HG03039 (cell line): ENCODE measurements around the gene RAMP2.

Experiments
- ATAC-seq: cut with Tn5 transposase; IDR thresholded peaks from one replicate; pipeline ENCODE4 v1.9.1; 2021; ENCODE audit warnings: mild to moderate bottlenecking, moderate library complexity; ENCODE audit not compliant: unreplicated experiment

Gene RAMP2

GRCh38 chr17:42791948-42792347, 30.9 kb downstream of the RAMP2 start:
- ATAC-seq: no peak

GRCh38 chr17:42792545-42792944, 31.5 kb downstream of the RAMP2 start:
- ATAC-seq: no peak

GRCh38 chr17:42795061-42795460, 34.0 kb downstream of the RAMP2 start:
- no peak for ATAC-seq

- no peak for ATAC-seq
These were observed 34.4 kb downstream of the RAMP2 start for GRCh38 chr17:42795465-42795864.

GRCh38 chr17:42796066-42796758, 35.2 kb downstream of the RAMP2 start:
- ATAC-seq: no peak

- no peak for ATAC-seq
These were observed 36.3 kb downstream of the RAMP2 start for GRCh38 chr17:42797067-42798007.

- no peak for ATAC-seq
These were observed 37.0 kb downstream of the RAMP2 start for GRCh38 chr17:42798011-42798382.

- peak; percentile 64 for ATAC-seq
These were observed 37.7 kb downstream of the RAMP2 start, which contains the start of the genes CNTD1 and COA3 for GRCh38 chr17:42798383-42799380. Gene CNTD1, plus strand, starts transcription at chr17:42798861. Its CDS starts 207 bp downstream, at chr17:42799068. Gene COA3, minus strand, starts transcription at chr17:42798704. Its CDS starts 23 bp downstream, at chr17:42798681.

- no peak for ATAC-seq
These were observed 42.3 kb downstream of the RAMP2 start for GRCh38 chr17:42803074-42803883.

GRCh38 chr17:42804918-42805367, 43.9 kb downstream of the RAMP2 start:
- ATAC-seq: no peak

- ATAC-seq: no peak
These were observed 45.2 kb downstream of the RAMP2 start for GRCh38 chr17:42806249-42806648.

GRCh38 chr17:42809250-42809649, 48.2 kb downstream of the RAMP2 start:
- no peak for ATAC-seq
